H7 (cell line): ENCODE measurements around the gene PPP2R1B. TPM values are rescaled to one million over a fixed set of nuclear protein-coding genes. Genes with fewer than 3 reads are reported as not detected.

ENCODE experiments used
- DNase-seq: peaks from one replicate; pipeline ENCODE4 v3.0.0; 2012
- H3K27me3 ChIP-seq: 2 replicates; pipeline ENCODE4 v1.6.0; 2011; ENCODE audit warnings: mild to moderate bottlenecking, low read length; ENCODE audit not compliant: control insufficient read depth, insufficient read depth
- H3K36me3 ChIP-seq: replicated peaks from 2 replicates; pipeline ENCODE4 v1.5.1; 2011; ENCODE audit warnings: low read length; ENCODE audit not compliant: control insufficient read depth, insufficient read depth
- H3K4me3 ChIP-seq: 2 replicates; pipeline ENCODE4 v1.5.1; 2011; ENCODE audit warnings: low read depth, mild to moderate bottlenecking, control low read depth, low read length, moderate library complexity; ENCODE audit not compliant: insufficient read depth
- total RNA-seq: library from RNA; depleted of rRNA; stranded (reverse); fragments of >200 nt; shearing (Covaris generic); gene quantifications from 2 replicates; pipeline ENCODE4 v1.2.3, GENCODE V29; 2014

The PPP2R1B gene
- total RNA-seq, 1 experiment from 2014 or later: 58.9 TPM

- no peak for DNase-seq
- no peaks in the 10 kb centered on the region; the same call in none of the 2 replicates for H3K36me3 ChIP-seq
Measured at GRCh38 chr11:111715142-111715816, 50.9 kb downstream of the PPP2R1B start.

GRCh38 chr11:111714522-111714921 lies 51.7 kb downstream of the PPP2R1B start:
- H3K27me3 ChIP-seq: no peaks in the 10 kb centered on the region
- no peak overlapping the region for H3K4me3 ChIP-seq
- DNase-seq: no peak
- no peaks in the 10 kb centered on the region for H3K36me3 ChIP-seq

More at GRCh38 chr11:111715142-111715816, 50.9 kb downstream of the PPP2R1B start:
- Histone ChIP-seq H3K4me3 (no peak overlapping the region), H3K27me3 (no peaks in the 10 kb centered on the region)

GRCh38 chr11:111707691-111708067 lies 58.5 kb downstream of the PPP2R1B start:
- H3K4me3 ChIP-seq: no peak overlapping the region
- H3K27me3 ChIP-seq: no peaks in the 10 kb centered on the region
- no peaks in the 10 kb centered on the region; the same call in 1 of the 2 replicates for H3K36me3 ChIP-seq
- no peak for DNase-seq

- Histone ChIP-seq H3K27me3 (no peaks in the 10 kb centered on the region), H3K4me3 (no peak overlapping the region), H3K36me3 (no peaks in the 10 kb centered on the region; the same call in 1 of the 2 replicates)
- no peak for DNase-seq
Measured at GRCh38 chr11:111707039-111707690, 59.0 kb downstream of the PPP2R1B start.

- Histone ChIP-seq H3K4me3 (no peak overlapping the region), H3K27me3 (no peaks in the 10 kb centered on the region), H3K36me3 (no peaks in the 10 kb centered on the region; the same call in 1 of the 2 replicates)
- DNase-seq: no peak
Measured at GRCh38 chr11:111703576-111703975, 62.6 kb downstream of the PPP2R1B start.

GRCh38 chr11:111702623-111703022 lies 63.6 kb downstream of the PPP2R1B start:
- Histone ChIP-seq H3K27me3 (no peaks in the 10 kb centered on the region), H3K4me3 (no peak overlapping the region), H3K36me3 (no peaks in the 10 kb centered on the region; the same call in 1 of the 2 replicates)
- no peak for DNase-seq

GRCh38 chr11:111700162-111700561 lies 66.0 kb downstream of the PPP2R1B start:
- no peak for DNase-seq
- no peaks in the 10 kb centered on the region for H3K27me3 ChIP-seq
- no peaks in the 10 kb centered on the region for H3K36me3 ChIP-seq
- H3K4me3 ChIP-seq: no peak overlapping the region

GRCh38 chr11:111699579-111700156 lies 66.5 kb downstream of the PPP2R1B start:
- H3K36me3 ChIP-seq: no peaks in the 10 kb centered on the region
- H3K4me3 ChIP-seq: no peak overlapping the region
- DNase-seq: no peak
- no peaks in the 10 kb centered on the region for H3K27me3 ChIP-seq

- H3K27me3 ChIP-seq: no peaks in the 10 kb centered on the region
- no peak for DNase-seq
- H3K4me3 ChIP-seq: no peak overlapping the region
- no peaks in the 10 kb centered on the region for H3K36me3 ChIP-seq
Measured at GRCh38 chr11:111698852-111699559, 67.2 kb downstream of the PPP2R1B start.

- Histone ChIP-seq H3K4me3 (no peak overlapping the region), H3K27me3 (no peaks in the 10 kb centered on the region), H3K36me3 (no peaks in the 10 kb centered on the region)
- no peak for DNase-seq
Measured at GRCh38 chr11:111697933-111698371, 68.2 kb downstream of the PPP2R1B start.

GRCh38 chr11:111696556-111696955 lies 69.6 kb downstream of the PPP2R1B start:
- Histone ChIP-seq H3K4me3 (no peak overlapping the region), H3K27me3 (no peaks in the 10 kb centered on the region), H3K36me3 (no peaks in the 10 kb centered on the region)
- DNase-seq: no peak

GRCh38 chr11:111694851-111695250 lies 71.3 kb downstream of the PPP2R1B start:
- H3K4me3 ChIP-seq: no peak overlapping the region
- no peaks in the 10 kb centered on the region for H3K27me3 ChIP-seq
- DNase-seq: no peak
- H3K36me3 ChIP-seq: no peaks in the 10 kb centered on the region

- Histone ChIP-seq H3K4me3 (no peak overlapping the region), H3K36me3 (no peaks in the 10 kb centered on the region), H3K27me3 (no peaks in the 10 kb centered on the region)
- DNase-seq: no peak
Measured at GRCh38 chr11:111693224-111693937, 72.8 kb downstream of the PPP2R1B start.

GRCh38 chr11:111691741-111692140 lies 74.4 kb downstream of the PPP2R1B start:
- H3K4me3 ChIP-seq: no peak overlapping the region
- H3K36me3 ChIP-seq: no peaks in the 10 kb centered on the region
- H3K27me3 ChIP-seq: no peaks in the 10 kb centered on the region
- no peak for DNase-seq
